Naive thymus-derived CD4-positive, alpha-beta T cell (primary cell): Measurements from ENCODE around the gene CD101. TPM values are rescaled to one million over a fixed set of nuclear protein-coding genes. Genes with fewer than 3 reads are reported as not detected.
A peak's percentile ranks its signal among the peaks of the same experiment; 100 is the strongest.
"Not testable (repeated sequence)": the region's sequence is repeated elsewhere in the genome, so short reads cannot be mapped to it uniquely, and the experiment has no call there.

Experiments used
- ATAC-seq: fragments of 150-1000 bp; cut with Tn5 transposase; 2 replicates; pipeline ENCODE4 v1.10.0; 2021; ENCODE audit warnings: mild to moderate bottlenecking, moderate library complexity
- CTCF ChIA-PET: fragments of 350-600 bp; sonication (Branson Sonifier 250); formaldehyde crosslinking; loops from one replicate; lab custom pipeline; 2021; ENCODE audit warnings: antibody characterized with exemption; lab: Charles Lee
- POLR2A ChIA-PET: fragments of 350-600 bp; sonication (Branson Sonifier 250); formaldehyde crosslinking; loops from one replicate; lab custom pipeline; 2021; ENCODE audit warnings: antibody characterized with exemption, inconsistent platforms; lab: Charles Lee
- DNase-seq, 9 donors: peaks; one replicate each; pipeline versions ENCODE4 v3.0.0 to v3.0.0-alpha.2; 2020 to 2022; ENCODE audit warnings: mixed read lengths in 1 of 9
- H3K27ac ChIP-seq: one replicate; pipeline ENCODE4 v1.7.0; 2013; ENCODE audit warnings: mild to moderate bottlenecking, low read depth, low read length, moderate library complexity
- H3K27me3 ChIP-seq, 2 donors: one replicate each; pipeline ENCODE4 v1.7.0; 2013; ENCODE audit warnings: low read length in 2 of 2, mild to moderate bottlenecking in 2 of 2, moderate library complexity in 2 of 2; ENCODE audit not compliant: control insufficient read depth in 2 of 2, insufficient read depth in 2 of 2
- H3K36me3 ChIP-seq, 3 experiments: 1 replicate in 2 of 3; 2 replicates in 1 of 3; pipeline ENCODE4 v1.7.0; 2013; ENCODE audit warnings: low read length in 3 of 3, mild to moderate bottlenecking in 3 of 3, moderate library complexity in 1 of 3; ENCODE audit not compliant: insufficient read depth in 3 of 3, control insufficient read depth in 2 of 3
- H3K4me1 ChIP-seq, 2 donors: one replicate each; pipeline ENCODE4 v1.7.0; 2013; ENCODE audit warnings: low read length in 2 of 2, mild to moderate bottlenecking in 2 of 2, moderate library complexity in 1 of 2; ENCODE audit not compliant: control insufficient read depth in 2 of 2, insufficient read depth in 2 of 2
- H3K4me3 ChIP-seq: 2 replicates; pipeline ENCODE4 v1.7.0; 2013; ENCODE audit warnings: mild to moderate bottlenecking, low read length
- H3K9me3 ChIP-seq, 3 experiments: 1 replicate in 2 of 3; 2 replicates in 1 of 3; pipeline ENCODE4 v1.7.0; 2013; ENCODE audit warnings: low read length in 3 of 3; ENCODE audit not compliant: control insufficient read depth in 2 of 3
- H3K27ac Mint-ChIP-seq, 9 donors: one replicate each; pipeline ENCODE4 v1.8.0; 2020 to 2022; ENCODE audit warnings: mixed read lengths in 9 of 9, mild to moderate bottlenecking in 8 of 9, moderate library complexity in 5 of 9, inconsistent platforms in 2 of 9
- H3K27me3 Mint-ChIP-seq, 5 donors: one replicate each; pipeline ENCODE4 v1.8.0; 2021 to 2022; ENCODE audit warnings: mixed read lengths in 5 of 5, mild to moderate bottlenecking in 1 of 5
- H3K36me3 Mint-ChIP-seq, 5 donors: one replicate each; pipeline ENCODE4 v1.8.0; 2020 to 2022; ENCODE audit warnings: mixed read lengths in 5 of 5, mild to moderate bottlenecking in 3 of 5, inconsistent platforms in 1 of 5
- H3K4me1 Mint-ChIP-seq, 7 donors: one replicate each; pipeline ENCODE4 v1.8.0; 2020 to 2022; ENCODE audit warnings: mixed read lengths in 7 of 7, mild to moderate bottlenecking in 3 of 7, inconsistent platforms in 1 of 7
- H3K4me3 Mint-ChIP-seq, 10 donors: one replicate each; pipeline ENCODE4 v1.8.0; 2020 to 2022; ENCODE audit warnings: mild to moderate bottlenecking in 10 of 10, mixed read lengths in 10 of 10, moderate library complexity in 6 of 10, inconsistent platforms in 2 of 10
- H3K9me3 Mint-ChIP-seq, 11 donors: one replicate each; pipeline ENCODE4 v1.8.0; 2020 to 2022; ENCODE audit warnings: mixed read lengths in 11 of 11, mild to moderate bottlenecking in 4 of 11, inconsistent platforms in 1 of 11, moderate library complexity in 1 of 11
- intact Hi-C, 2 donors: fragments of 100-400 bp; cut with micrococcal nuclease; formaldehyde crosslinking; loops; one replicate each; pipeline ENCODE4 v1.15.1; 2023
- polyA plus RNA-seq, 2 donors: library from polyadenylated mRNA; unstranded; fragments of 300-500 nt; fragmentation: Illumina TruSeq; gene quantifications; one replicate each; pipeline ENCODE4 v1.2.3, GENCODE V29; 2021
- total RNA-seq, 6 experiments: library from RNA in 5 of 6; stranded (reverse) in 5 of 6; gene quantifications; 1 replicate in 5 of 6; 2 replicates in 1 of 6; pipeline ENCODE4 v1.2.3 and lab custom pipeline; 2021 to 2026

Gene CD101
- total and polyA plus RNA-seq, 7 experiments from 2014 or later, result 3.9 to 15.4 (median 9.9) TPM

- Mint-ChIP-seq H3K27ac (no peak overlapping the region), H3K36me3 (peaks cover 0 to 21% (median 14%) of the 10 kb centered on the region in 5 donors), H3K4me3 (no peak overlapping the region), H3K27me3 (peaks cover 0 to 6% (median 0%) of the 10 kb centered on the region in 5 donors), H3K4me1 (peaks cover 0 to 2% (median 0%) of the 10 kb centered on the region in 7 donors), H3K9me3 (peaks cover 0 to 9% (median 0%) of the 10 kb centered on the region in 11 donors)
- POLR2A ChIA-PET, result no interaction called here
- ATAC-seq (no peak), DNase-seq (no peak)
- intact Hi-C loops, result no loop called here
- H3K27me3 ChIP-seq, result peaks cover 0 to 3% of the 10 kb centered on the region in 2 donors
- CTCF ChIA-PET, result interaction anchor here (1.0 kb wide), 1 partner anchor 15 kb away, joined by 6 read pairs; no protein-coding TSS in a partner anchor
- no peak overlapping the region for H3K4me3 ChIP-seq
- no peaks in the 10 kb centered on the region for H3K36me3 ChIP-seq
- no peak overlapping the region for H3K27ac ChIP-seq
- no peaks in the 10 kb centered on the region for H3K4me1 ChIP-seq
- H3K9me3 ChIP-seq, result no peaks in the 10 kb centered on the region
Observed at GRCh38 chr1:116971258-116971860, 30.2 kb upstream of the CD101 start.

GRCh38 chr1:116971965-116972673, 29.4 kb upstream of the CD101 start:
- H3K9me3 Mint-ChIP-seq, result peaks cover 0 to 9% (median 0%) of the 10 kb centered on the region in 11 donors
- DNase-seq (no peak), ATAC-seq (no peak)
- peaks cover 0 to 2% (median 0%) of the 10 kb centered on the region in 7 donors for H3K4me1 Mint-ChIP-seq
- Histone ChIP-seq H3K4me3 (no peak overlapping the region), H3K36me3 (no peaks in the 10 kb centered on the region), H3K9me3 (no peaks in the 10 kb centered on the region), H3K4me1 (no peaks in the 10 kb centered on the region), H3K27me3 (peaks cover 0 to 3% of the 10 kb centered on the region in 2 donors), H3K27ac (no peak overlapping the region)
- peaks cover 0 to 6% (median 0%) of the 10 kb centered on the region in 5 donors for H3K27me3 Mint-ChIP-seq
- ChIA-PET POLR2A (interaction anchor here (0.7 kb wide), 1 partner anchor 14 kb away, joined by 3 read pairs; no protein-coding TSS in a partner anchor), CTCF (interaction anchor here (1.0 kb wide), 1 partner anchor 14 kb away, joined by 6 read pairs; no protein-coding TSS in a partner anchor)
- H3K36me3 Mint-ChIP-seq, result peaks cover 0 to 20% (median 9%) of the 10 kb centered on the region in 5 donors
- intact Hi-C loops, result no loop called here
- H3K4me3 Mint-ChIP-seq, result no peak overlapping the region
- no peak overlapping the region for H3K27ac Mint-ChIP-seq

DNA sequence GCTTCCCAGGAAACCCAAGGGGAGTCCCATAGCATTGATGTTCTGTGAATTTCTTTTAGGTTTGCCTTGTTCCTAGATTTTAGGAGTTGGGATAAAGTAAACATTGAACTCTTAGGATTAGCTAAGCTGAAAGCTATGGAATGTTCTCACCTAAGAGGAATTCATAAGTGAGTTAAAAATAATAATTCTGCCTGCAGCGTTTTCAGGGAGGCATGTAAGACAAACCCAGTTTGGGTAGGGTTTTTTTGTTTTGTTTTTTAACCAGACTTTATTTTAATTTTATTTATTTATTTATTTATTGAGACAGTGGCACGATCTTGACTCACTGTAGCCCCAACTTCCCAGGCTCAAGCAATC, 28.9 kb upstream of the CD101 start:
- peaks cover 0 to 3% of the 10 kb centered on the region in 2 donors for H3K27me3 ChIP-seq
- DNase-seq, result no peak
- no peaks in the 10 kb centered on the region for H3K36me3 ChIP-seq
- Mint-ChIP-seq H3K4me3 (no peak overlapping the region), H3K27me3 (peaks cover 0 to 6% (median 0%) of the 10 kb centered on the region in 5 donors), H3K36me3 (peaks cover 0 to 23% (median 9%) of the 10 kb centered on the region in 5 donors), H3K27ac (peak overlapping the region in 1 of 9 donors; percentile 46), H3K9me3 (peaks cover 0 to 9% (median 1%) of the 10 kb centered on the region in 11 donors), H3K4me1 (peaks cover 0 to 2% (median 0%) of the 10 kb centered on the region in 7 donors)
- no peak for ATAC-seq
- H3K4me1 ChIP-seq, result no peaks in the 10 kb centered on the region
- H3K4me3 ChIP-seq, result no peak overlapping the region
- POLR2A ChIA-PET, result interaction anchor here (0.7 kb wide), 1 partner anchor 13 kb away, joined by 3 read pairs; no protein-coding TSS in a partner anchor
- intact Hi-C loops, result no loop called here
- CTCF ChIA-PET, result no interaction called here
- H3K9me3 ChIP-seq, result no peaks in the 10 kb centered on the region
- H3K27ac ChIP-seq, result no peak overlapping the region

GRCh38 chr1:116980309-116980708, 21.3 kb upstream of the CD101 start:
- H3K27me3 ChIP-seq, DNase-seq, H3K27me3 Mint-ChIP-seq, CTCF ChIA-PET, H3K4me3 Mint-ChIP-seq, H3K27ac ChIP-seq, H3K9me3 ChIP-seq, H3K27ac Mint-ChIP-seq, H3K36me3 ChIP-seq, ATAC-seq, POLR2A ChIA-PET, H3K4me3 ChIP-seq, H3K4me1 ChIP-seq: not testable (repeated sequence)
- Mint-ChIP-seq H3K36me3 (peaks cover 0 to 12% (median 6%) of the 10 kb centered on the region in 5 donors), H3K4me1 (peaks cover 4 to 24% (median 17%) of the 10 kb centered on the region in 7 donors), H3K9me3 (peaks cover 0 to 13% (median 0%) of the 10 kb centered on the region in 11 donors)
- intact Hi-C loops, result loop anchor here in 1 of 2 donors (10.0 kb wide), 1 partner anchor 144 kb away; the partner anchor contains the start of gene TRIM45

DNA sequence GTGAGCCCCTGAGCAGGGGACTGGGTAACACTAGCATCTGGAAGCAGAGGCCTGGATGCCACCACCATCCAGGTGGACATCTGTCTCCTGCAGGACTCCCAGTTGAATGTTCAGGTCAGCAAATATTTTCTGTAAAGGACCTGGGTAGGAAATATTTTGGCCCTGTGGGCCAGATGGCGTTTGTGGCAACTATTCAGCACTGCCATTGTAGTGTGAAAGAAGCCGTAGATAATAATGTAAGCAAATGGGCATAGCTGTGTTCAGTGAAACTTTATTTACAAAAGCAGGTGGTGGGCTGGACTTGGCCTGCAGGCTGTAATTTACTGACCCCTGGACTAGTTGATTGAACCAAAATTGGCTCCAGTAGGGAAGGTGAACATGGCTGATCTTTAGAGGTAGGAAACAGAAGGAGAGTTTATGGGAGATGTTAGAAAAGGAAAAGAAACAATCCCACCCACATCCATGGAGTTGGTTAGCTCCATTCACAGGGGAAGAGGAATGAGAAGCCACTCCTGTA, 20.0 kb upstream of the CD101 start:
- ChIA-PET POLR2A (interaction anchor here (1.0 kb wide), 1 partner anchor 111 kb away, joined by 3 read pairs; no protein-coding TSS in a partner anchor), CTCF (interaction anchor here (1.1 kb wide), 1 partner anchor 68 kb away, joined by 3 read pairs; no protein-coding TSS in a partner anchor)
- no peak for DNase-seq

GRCh38 chr1:116982319-116983004, 19.1 kb upstream of the CD101 start:
- DNase-seq (no peak), ATAC-seq (no peak)
- Histone ChIP-seq H3K27ac (no peak overlapping the region), H3K36me3 (no peaks in the 10 kb centered on the region), H3K4me3 (no peak overlapping the region), H3K4me1 (peaks cover 6 to 23% of the 10 kb centered on the region in 2 donors), H3K9me3 (no peaks in the 10 kb centered on the region), H3K27me3 (no peaks in the 10 kb centered on the region)
- H3K4me3 Mint-ChIP-seq, result no peak overlapping the region
- CTCF ChIA-PET, result no interaction called here
- H3K36me3 Mint-ChIP-seq, result peaks cover 0 to 6% (median 0%) of the 10 kb centered on the region in 5 donors
- H3K4me1 Mint-ChIP-seq, result peaks cover 15 to 44% (median 34%) of the 10 kb centered on the region in 7 donors
- peaks cover 0 to 2% (median 0%) of the 10 kb centered on the region in 5 donors for H3K27me3 Mint-ChIP-seq
- peaks cover 0 to 6% (median 0%) of the 10 kb centered on the region in 11 donors for H3K9me3 Mint-ChIP-seq
- POLR2A ChIA-PET, result no interaction called here
- peak overlapping the region in 3 of 9 donors; percentile 3 to 63 (median 60) for H3K27ac Mint-ChIP-seq
- intact Hi-C loops, result loop anchor here in 1 of 2 donors (1.0 to 10.0 kb wide), 2 partner anchors 73 to 142 kb away; partner anchors contain the start of gene TRIM45

More for the DNA sequence above, 20.0 kb upstream of the CD101 start:
- Histone ChIP-seq H3K27ac (no peak overlapping the region), H3K27me3 (no peaks in the 10 kb centered on the region), H3K9me3 (no peaks in the 10 kb centered on the region), H3K36me3 (no peaks in the 10 kb centered on the region), H3K4me3 (no peak overlapping the region), H3K4me1 (peaks cover 4 to 14% of the 10 kb centered on the region in 2 donors)
- ATAC-seq, result no peak
- peaks cover 0 to 2% (median 0%) of the 10 kb centered on the region in 5 donors for H3K27me3 Mint-ChIP-seq
- intact Hi-C loops, result loop anchor here in 1 of 2 donors (1.0 to 10.0 kb wide), 2 partner anchors 74 to 143 kb away; partner anchors contain the start of gene TRIM45
- peak overlapping the region in 1 of 9 donors; percentile 60 for H3K27ac Mint-ChIP-seq
- peaks cover 0 to 6% (median 0%) of the 10 kb centered on the region in 11 donors for H3K9me3 Mint-ChIP-seq
- H3K36me3 Mint-ChIP-seq, result peaks cover 0 to 7% (median 0%) of the 10 kb centered on the region in 5 donors
- H3K4me3 Mint-ChIP-seq, result no peak overlapping the region
- H3K4me1 Mint-ChIP-seq, result peaks cover 7 to 35% (median 25%) of the 10 kb centered on the region in 7 donors
